ENCODE measurements around the gene RAMAC.
"Not testable (repeated sequence)": the region's sequence is repeated elsewhere in the genome, so short reads cannot be mapped to it uniquely, and the experiment has no call there.

Gene RAMAC

GRCh38 chr15:83016906-83017305 is 30.9 kb downstream of the RAMAC start:
- peaks cover 2 to 3% of the 10 kb centered on the region in 2 experiments for H3K4me1 ChIP-seq (ENCODE audit: control insufficient read depth in 1 of 2, insufficient read depth in 2 of 2, low read length in 2 of 2)
- H3K79me1 ChIP-seq (ENCODE audit: low read length): peaks cover 3% of the 10 kb centered on the region
- no peak for DNase-seq
- no peak overlapping the region for H3K4ac ChIP-seq (ENCODE audit: low read depth, low read length)
- peaks cover 10 to 18% of the 10 kb centered on the region in 2 experiments for H3K36me3 ChIP-seq (ENCODE audit: control insufficient read depth in 1 of 2, insufficient read depth in 2 of 2, low read length in 2 of 2)
- H3K9me3 ChIP-seq (ENCODE audit: insufficient read depth, low read depth, low read length): peaks cover 2% of the 10 kb centered on the region
- no peak overlapping the region for H2BK12ac ChIP-seq (ENCODE audit: low read length)
- no peak overlapping the region for H3K4me2 ChIP-seq (ENCODE audit: low read length)
- no peak overlapping the region for H4K8ac ChIP-seq (ENCODE audit: low read depth, low read length)
- H4K12ac ChIP-seq (ENCODE audit: low read depth, low read length): no peak overlapping the region
- H3K27ac ChIP-seq (ENCODE audit: low read depth, low read length): no peak overlapping the region
- no peaks in the 10 kb centered on the region for H3K27me3 ChIP-seq (ENCODE audit: insufficient read depth, low read length)
- H3K4me3 ChIP-seq (ENCODE audit: low read depth, low read length): no peak overlapping the region
- no peak overlapping the region for H2AK5ac ChIP-seq (ENCODE audit: low read length)
- no peak overlapping the region for H3K9ac ChIP-seq (ENCODE audit: low read length)
- H2BK5ac ChIP-seq (ENCODE audit: low read depth, low read length, poor library complexity): no peak overlapping the region
- H2BK120ac ChIP-seq (ENCODE audit: insufficient read depth, low read length, poor library complexity): no peak overlapping the region
- no peak overlapping the region for H4K91ac ChIP-seq (ENCODE audit: low read depth, low read length)
- H3K23ac ChIP-seq (ENCODE audit: low read length): no peak overlapping the region
- H2AFZ ChIP-seq (ENCODE audit: insufficient read depth, low read length, poor library complexity): no peak overlapping the region
- H3K18ac ChIP-seq (ENCODE audit: low read length): no peak overlapping the region
- H3K14ac ChIP-seq (ENCODE audit: low read length): no peak overlapping the region
- no CpG with 5 or more reads among the region's 5 CpGs for WGBS (ENCODE audit: extremely low coverage, insufficient coverage, insufficient read length)
- peaks cover under 1% of the 10 kb centered on the region for H3K79me2 ChIP-seq (ENCODE audit: control insufficient read depth, insufficient read depth, low read length, poor library complexity)

DNA sequence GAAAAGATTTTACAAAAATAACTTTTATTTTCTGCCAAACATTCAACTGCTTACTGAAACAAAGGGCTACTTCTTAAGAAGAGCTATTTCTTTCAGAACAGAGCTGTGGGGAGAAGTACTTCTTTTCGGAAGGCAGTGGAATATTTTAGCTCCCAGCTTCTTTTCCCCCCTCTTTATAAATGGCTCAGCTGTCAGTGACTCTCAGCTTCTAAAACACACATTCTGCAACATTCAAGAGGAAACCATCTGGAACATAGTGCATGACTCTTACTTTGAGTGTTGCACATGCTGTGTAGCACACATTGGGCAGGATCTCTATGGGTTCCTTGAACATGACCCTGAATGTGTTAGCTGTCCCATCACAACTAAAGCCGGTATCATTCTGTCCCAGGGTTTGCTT is 32.4 kb downstream of the RAMAC start:
- Histone ChIP-seq H4K91ac (ENCODE audit: low read depth, low read length) (no peak overlapping the region), H3K23ac (ENCODE audit: low read length) (no peak overlapping the region), H3K4me1 (ENCODE audit: control insufficient read depth in 1 of 2, insufficient read depth in 2 of 2, low read length in 2 of 2) (no peaks in the 10 kb centered on the region), H3K36me3 (ENCODE audit: control insufficient read depth in 1 of 2, insufficient read depth in 2 of 2, low read length in 2 of 2) (peaks cover 10 to 18% of the 10 kb centered on the region in 2 experiments), H2AK5ac (ENCODE audit: low read length) (no peak overlapping the region), H3K14ac (ENCODE audit: low read length) (no peak overlapping the region), H3K9me3 (ENCODE audit: insufficient read depth, low read depth, low read length) (peaks cover 2% of the 10 kb centered on the region), H3K18ac (ENCODE audit: low read length) (no peak overlapping the region), H3K79me2 (ENCODE audit: control insufficient read depth, insufficient read depth, low read length, poor library complexity) (no peaks in the 10 kb centered on the region), H3K4me2 (ENCODE audit: low read length) (no peak overlapping the region), H3K27me3 (ENCODE audit: insufficient read depth, low read length) (no peaks in the 10 kb centered on the region), H4K8ac (ENCODE audit: low read depth, low read length) (no peak overlapping the region), H4K12ac (ENCODE audit: low read depth, low read length) (no peak overlapping the region), H2AFZ (ENCODE audit: insufficient read depth, low read length, poor library complexity) (no peak overlapping the region), H3K9ac (ENCODE audit: low read length) (no peak overlapping the region), H2BK12ac (ENCODE audit: low read length) (no peak overlapping the region), H2BK120ac (ENCODE audit: insufficient read depth, low read length, poor library complexity) (no peak overlapping the region), H3K4me3 (ENCODE audit: low read depth, low read length) (no peak overlapping the region), H3K27ac (ENCODE audit: low read depth, low read length) (no peak overlapping the region), H3K4ac (ENCODE audit: low read depth, low read length) (no peak overlapping the region), H2BK5ac (ENCODE audit: low read depth, low read length, poor library complexity) (no peak overlapping the region), H3K79me1 (ENCODE audit: low read length) (no peaks in the 10 kb centered on the region)
- no CpG with 5 or more reads among the region's 2 CpGs for WGBS (ENCODE audit: extremely low coverage, insufficient coverage, insufficient read length)
- DNase-seq: no peak

DNA sequence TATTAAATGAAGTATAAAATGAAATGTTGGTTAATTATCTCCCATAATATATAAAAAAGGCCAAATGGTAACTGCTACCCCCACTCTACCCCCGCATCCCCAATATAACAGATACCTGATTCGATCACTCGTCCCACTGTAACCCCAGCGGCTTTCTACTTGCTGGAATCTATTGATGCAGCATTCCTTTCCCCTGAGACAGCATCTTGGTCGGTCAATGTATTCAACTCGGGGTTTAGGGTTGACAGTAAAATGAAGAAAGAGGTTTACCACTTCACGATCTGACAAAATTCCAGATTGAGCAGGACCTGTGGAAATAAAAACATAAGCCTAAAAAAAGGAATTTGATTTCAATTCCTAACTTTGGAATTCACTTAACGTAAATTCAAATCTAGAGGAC is 44.0 kb downstream of the RAMAC start:
- Histone ChIP-seq H3K4me2 (ENCODE audit: low read length) (no peak overlapping the region), H2BK120ac (ENCODE audit: insufficient read depth, low read length, poor library complexity) (no peak overlapping the region), H3K36me3 (ENCODE audit: control insufficient read depth in 1 of 2, insufficient read depth in 2 of 2, low read length in 2 of 2) (peaks cover 4 to 10% of the 10 kb centered on the region in 2 experiments), H3K79me2 (ENCODE audit: control insufficient read depth, insufficient read depth, low read length, poor library complexity) (no peaks in the 10 kb centered on the region), H3K4me1 (ENCODE audit: control insufficient read depth in 1 of 2, insufficient read depth in 2 of 2, low read length in 2 of 2) (no peaks in the 10 kb centered on the region), H4K8ac (ENCODE audit: low read depth, low read length) (no peak overlapping the region), H2AFZ (ENCODE audit: insufficient read depth, low read length, poor library complexity) (no peak overlapping the region), H3K79me1 (ENCODE audit: low read length) (no peaks in the 10 kb centered on the region), H3K4ac (ENCODE audit: low read depth, low read length) (no peak overlapping the region), H2BK5ac (ENCODE audit: low read depth, low read length, poor library complexity) (no peak overlapping the region), H3K18ac (ENCODE audit: low read length) (no peak overlapping the region), H3K27ac (ENCODE audit: low read depth, low read length) (no peak overlapping the region), H4K12ac (ENCODE audit: low read depth, low read length) (no peak overlapping the region), H3K27me3 (ENCODE audit: insufficient read depth, low read length) (no peaks in the 10 kb centered on the region), H3K23ac (ENCODE audit: low read length) (no peak overlapping the region), H3K9me3 (ENCODE audit: insufficient read depth, low read depth, low read length) (no peaks in the 10 kb centered on the region), H2BK12ac (ENCODE audit: low read length) (no peak overlapping the region), H3K14ac (ENCODE audit: low read length) (no peak overlapping the region), H3K4me3 (ENCODE audit: low read depth, low read length) (no peak overlapping the region), H2AK5ac (ENCODE audit: low read length) (no peak overlapping the region), H4K91ac (ENCODE audit: low read depth, low read length) (no peak overlapping the region), H3K9ac (ENCODE audit: low read length) (no peak overlapping the region)
- DNase-seq: no peak
- no CpG with 5 or more reads among the region's 8 CpGs for WGBS (ENCODE audit: extremely low coverage, insufficient coverage, insufficient read length)

DNA sequence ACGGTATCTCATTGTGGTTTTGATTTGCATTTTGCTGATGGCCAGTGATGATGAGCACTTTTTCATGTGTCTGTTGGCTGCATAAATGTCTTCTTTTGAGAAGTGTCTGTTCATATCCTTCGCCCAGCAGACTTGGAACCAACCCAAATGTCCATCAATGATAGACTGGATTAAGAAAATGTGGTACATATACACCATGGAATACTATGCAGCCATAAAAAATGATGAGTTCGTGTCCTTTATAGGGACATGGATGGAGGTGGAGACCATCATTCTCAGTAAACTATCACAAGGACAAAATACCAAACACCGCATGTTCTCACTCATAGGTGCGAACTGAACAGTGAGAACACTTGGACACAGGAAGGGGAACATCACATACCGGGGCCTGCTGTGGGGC is 45.2 kb downstream of the RAMAC start:
- H4K91ac ChIP-seq (ENCODE audit: low read depth, low read length); H3K27me3 ChIP-seq (ENCODE audit: insufficient read depth, low read length); H3K79me2 ChIP-seq (ENCODE audit: control insufficient read depth, insufficient read depth, low read length, poor library complexity); H3K14ac ChIP-seq (ENCODE audit: low read length); H2BK5ac ChIP-seq (ENCODE audit: low read depth, low read length, poor library complexity); H2BK120ac ChIP-seq (ENCODE audit: insufficient read depth, low read length, poor library complexity); H3K18ac ChIP-seq (ENCODE audit: low read length); H3K23ac ChIP-seq (ENCODE audit: low read length); H4K12ac ChIP-seq (ENCODE audit: low read depth, low read length); H3K9me3 ChIP-seq (ENCODE audit: insufficient read depth, low read depth, low read length); H3K4me1 ChIP-seq (ENCODE audit: control insufficient read depth in 1 of 2, insufficient read depth in 2 of 2, low read length in 2 of 2); H2BK12ac ChIP-seq (ENCODE audit: low read length); H3K4ac ChIP-seq (ENCODE audit: low read depth, low read length); DNase-seq; H3K79me1 ChIP-seq (ENCODE audit: low read length); H3K27ac ChIP-seq (ENCODE audit: low read depth, low read length); H3K4me3 ChIP-seq (ENCODE audit: low read depth, low read length); H2AK5ac ChIP-seq (ENCODE audit: low read length); H3K9ac ChIP-seq (ENCODE audit: low read length); H3K4me2 ChIP-seq (ENCODE audit: low read length); H2AFZ ChIP-seq (ENCODE audit: insufficient read depth, low read length, poor library complexity); H4K8ac ChIP-seq (ENCODE audit: low read depth, low read length): not testable (repeated sequence)
- H3K36me3 ChIP-seq (ENCODE audit: control insufficient read depth in 1 of 2, insufficient read depth in 2 of 2, low read length in 2 of 2): peaks cover 4 to 10% of the 10 kb centered on the region in 2 experiments
- no CpG with 5 or more reads among the region's 6 CpGs for WGBS (ENCODE audit: extremely low coverage, insufficient coverage, insufficient read length)
